Duodenal mucosa (tissue), 2 donors: ENCODE data around the gene CPM.

Experiments
- H3K27ac ChIP-seq: one replicate; pipeline ENCODE4 v1.7.0; 2013; ENCODE audit warnings: low read depth, low read length
- H3K27me3 ChIP-seq, 2 donors: one replicate each; pipeline ENCODE4 v1.7.0; 2013; ENCODE audit warnings: low read length in 2 of 2, control low read depth in 1 of 2; ENCODE audit not compliant: insufficient read depth in 2 of 2, control insufficient read depth in 1 of 2
- H3K36me3 ChIP-seq, 2 donors: one replicate each; pipeline ENCODE4 v1.7.0; 2013; ENCODE audit warnings: low read length in 2 of 2, control low read depth in 1 of 2; ENCODE audit not compliant: insufficient read depth in 2 of 2, control insufficient read depth in 1 of 2
- H3K4me1 ChIP-seq, 2 donors: one replicate each; pipeline ENCODE4 v1.7.0; 2013; ENCODE audit warnings: low read length in 2 of 2, control low read depth in 1 of 2; ENCODE audit not compliant: insufficient read depth in 2 of 2, control insufficient read depth in 1 of 2
- H3K4me3 ChIP-seq, 2 donors: one replicate each; pipeline ENCODE4 v1.7.0; 2013; ENCODE audit warnings: low read length in 2 of 2, low read depth in 1 of 2
- H3K9ac ChIP-seq, 2 donors: one replicate each; pipeline ENCODE4 v1.7.0; 2013; ENCODE audit warnings: low read length in 2 of 2, low read depth in 1 of 2
- H3K9me3 ChIP-seq, 2 donors: one replicate each; pipeline ENCODE4 v1.7.0; 2013; ENCODE audit warnings: low read length in 2 of 2, control low read depth in 1 of 2; ENCODE audit not compliant: control insufficient read depth in 1 of 2

CPM gene

GRCh38 chr12:68939505-68939904 lies 6.5 kb upstream of the CPM start:
- Histone ChIP-seq H3K9ac (no peak overlapping the region), H3K27me3 (no peaks in the 10 kb centered on the region), H3K9me3 (no peaks in the 10 kb centered on the region), H3K4me3 (no peak overlapping the region), H3K27ac (no peak overlapping the region), H3K4me1 (no peaks in the 10 kb centered on the region), H3K36me3 (no peaks in the 10 kb centered on the region)

- no peak overlapping the region for H3K27ac ChIP-seq
- no peak overlapping the region for H3K9ac ChIP-seq
- no peaks in the 10 kb centered on the region for H3K36me3 ChIP-seq
- H3K4me3 ChIP-seq, result no peak overlapping the region
- H3K27me3 ChIP-seq, result peaks cover 0 to 6% of the 10 kb centered on the region in 2 donors
- H3K9me3 ChIP-seq, result peaks cover 0 to 2% of the 10 kb centered on the region in 2 donors
- peaks cover 6 to 7% of the 10 kb centered on the region in 2 donors for H3K4me1 ChIP-seq
Measured at GRCh38 chr12:68934392-68934791, 1.4 kb upstream of the CPM start.

DNA sequence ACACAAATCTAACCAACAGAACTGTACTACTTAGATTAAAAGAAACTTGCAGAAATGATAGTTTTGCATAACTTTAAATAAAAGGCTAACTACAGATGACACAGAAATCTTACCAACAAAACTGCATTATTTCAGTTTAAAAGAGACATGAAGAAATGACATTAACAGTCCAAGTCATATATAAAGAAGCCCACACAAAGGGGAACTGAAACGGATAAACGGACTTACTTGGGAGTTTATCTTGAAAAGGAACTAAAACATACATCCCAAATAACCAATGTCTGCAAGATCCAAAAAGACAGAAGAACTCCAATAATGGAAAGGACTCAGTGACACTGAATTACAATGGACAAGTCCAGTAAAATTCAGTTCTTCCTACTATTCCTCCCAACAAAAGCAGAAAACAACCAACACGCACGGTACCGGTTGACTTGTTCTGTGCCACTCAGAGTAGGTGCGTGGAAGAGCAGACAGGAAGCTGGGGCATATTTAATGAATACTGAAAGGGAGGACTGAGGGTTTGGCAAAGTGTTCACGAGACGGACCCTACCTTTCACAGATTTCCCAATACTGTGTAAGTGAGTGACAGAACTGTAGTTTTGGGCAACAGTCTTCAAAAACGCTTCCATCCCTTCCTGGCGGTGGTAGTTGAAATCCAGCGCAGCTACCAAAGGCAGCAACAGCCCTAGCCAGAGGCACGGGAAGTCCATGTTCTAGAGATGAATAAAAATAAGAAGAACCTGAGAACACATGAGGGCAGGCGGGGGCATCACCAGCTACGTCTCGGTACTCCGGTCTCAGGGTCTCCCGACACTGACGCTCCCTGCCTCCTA lies 627 bp downstream of the CPM start:
- Histone ChIP-seq H3K27me3 (peaks cover 0 to 6% of the 10 kb centered on the region in 2 donors), H3K4me1 (peaks cover 6 to 7% of the 10 kb centered on the region in 2 donors), H3K27ac (peak overlapping the region; percentile 50), H3K9me3 (peaks cover 0 to 2% of the 10 kb centered on the region in 2 donors), H3K36me3 (no peaks in the 10 kb centered on the region), H3K9ac (peak overlapping the region; percentile 60 to 66), H3K4me3 (peak overlapping the region; percentile 70 to 85)

- Histone ChIP-seq H3K9me3 (peaks cover 0 to 2% of the 10 kb centered on the region in 2 donors), H3K27me3 (peaks cover 0 to 6% of the 10 kb centered on the region in 2 donors), H3K36me3 (no peaks in the 10 kb centered on the region), H3K4me1 (peaks cover 6 to 7% of the 10 kb centered on the region in 2 donors), H3K4me3 (no peak overlapping the region), H3K9ac (no peak overlapping the region), H3K27ac (no peak overlapping the region)
Measured at GRCh38 chr12:68930178-68930577, 2.8 kb downstream of the CPM start.

- H3K9me3 ChIP-seq, result no peaks in the 10 kb centered on the region
- H3K36me3 ChIP-seq, result no peaks in the 10 kb centered on the region
- H3K9ac ChIP-seq, result no peak overlapping the region
- H3K27me3 ChIP-seq, result no peaks in the 10 kb centered on the region
- no peak overlapping the region for H3K27ac ChIP-seq
- H3K4me3 ChIP-seq, result no peak overlapping the region
- no peaks in the 10 kb centered on the region for H3K4me1 ChIP-seq
Measured at GRCh38 chr12:68924546-68924945, 8.4 kb downstream of the CPM start.

GRCh38 chr12:68919581-68920239 lies 13.3 kb downstream of the CPM start:
- Histone ChIP-seq H3K4me3 (no peak overlapping the region), H3K27ac (no peak overlapping the region), H3K36me3 (no peaks in the 10 kb centered on the region), H3K9ac (no peak overlapping the region), H3K4me1 (no peaks in the 10 kb centered on the region), H3K9me3 (no peaks in the 10 kb centered on the region), H3K27me3 (no peaks in the 10 kb centered on the region)

GRCh38 chr12:68918960-68919359 lies 14.0 kb downstream of the CPM start:
- Histone ChIP-seq H3K9me3 (no peaks in the 10 kb centered on the region), H3K27ac (no peak overlapping the region), H3K4me3 (no peak overlapping the region), H3K36me3 (no peaks in the 10 kb centered on the region), H3K9ac (no peak overlapping the region), H3K4me1 (no peaks in the 10 kb centered on the region), H3K27me3 (no peaks in the 10 kb centered on the region)

GRCh38 chr12:68915055-68915454 lies 17.9 kb downstream of the CPM start:
- H3K27ac ChIP-seq, result no peak overlapping the region
- H3K9ac ChIP-seq, result no peak overlapping the region

GRCh38 chr12:68913682-68914081 lies 19.3 kb downstream of the CPM start:
- no peak overlapping the region for H3K9ac ChIP-seq
- no peaks in the 10 kb centered on the region for H3K4me1 ChIP-seq
- no peaks in the 10 kb centered on the region for H3K36me3 ChIP-seq
- H3K9me3 ChIP-seq, result no peaks in the 10 kb centered on the region
- H3K4me3 ChIP-seq, result no peak overlapping the region
- H3K27me3 ChIP-seq, result no peaks in the 10 kb centered on the region
- no peak overlapping the region for H3K27ac ChIP-seq

More at GRCh38 chr12:68915055-68915454, 17.9 kb downstream of the CPM start:
- no peaks in the 10 kb centered on the region for H3K27me3 ChIP-seq
- no peaks in the 10 kb centered on the region for H3K9me3 ChIP-seq
- H3K4me3 ChIP-seq, result no peak overlapping the region
- H3K36me3 ChIP-seq, result no peaks in the 10 kb centered on the region
- no peaks in the 10 kb centered on the region for H3K4me1 ChIP-seq

GRCh38 chr12:68912916-68913315 lies 20.1 kb downstream of the CPM start:
- Histone ChIP-seq H3K9ac (no peak overlapping the region), H3K9me3 (no peaks in the 10 kb centered on the region), H3K27ac (no peak overlapping the region)

More at GRCh38 chr12:68912916-68913315, 20.1 kb downstream of the CPM start:
- no peak overlapping the region for H3K4me3 ChIP-seq
- no peaks in the 10 kb centered on the region for H3K4me1 ChIP-seq
- no peaks in the 10 kb centered on the region for H3K27me3 ChIP-seq
- H3K36me3 ChIP-seq, result no peaks in the 10 kb centered on the region
